CD4-positive, alpha-beta memory T cell (primary cell): ENCODE results near the gene SSBP2. TPM values are rescaled to one million over a fixed set of nuclear protein-coding genes. Genes with fewer than 3 reads are reported as not detected.

Experiments
- CTCF ChIA-PET: fragments of 350-600 bp; sonication (Branson Sonifier 250); formaldehyde crosslinking; loops from one replicate; lab custom pipeline; 2021; ENCODE audit warnings: inconsistent platforms; ENCODE audit not compliant: partially characterized antibody; lab: Charles Lee
- POLR2A ChIA-PET: fragments of 350-600 bp; sonication (Branson Sonifier 250); formaldehyde crosslinking; loops from one replicate; lab custom pipeline; 2021; ENCODE audit not compliant: partially characterized antibody; lab: Charles Lee
- DNase-seq, 5 donors: peaks; one replicate each; pipeline versions ENCODE4 v3.0.0 to v3.0.0-alpha.2; 2020 to 2022; ENCODE audit warnings: mixed read lengths in 1 of 5
- H3K27ac ChIP-seq: one replicate; pipeline ENCODE4 v1.7.0; 2013; ENCODE audit warnings: low read depth, low read length
- H3K27me3 ChIP-seq: 2 replicates; pipeline ENCODE4 v1.7.0; 2013; ENCODE audit warnings: mild to moderate bottlenecking, low read length, moderate library complexity; ENCODE audit not compliant: insufficient read depth
- H3K36me3 ChIP-seq: 2 replicates; pipeline ENCODE4 v1.7.0; 2013; ENCODE audit warnings: mild to moderate bottlenecking, low read length, moderate library complexity; ENCODE audit not compliant: insufficient read depth
- H3K4me1 ChIP-seq: 2 replicates; pipeline ENCODE4 v1.7.0; 2013; ENCODE audit warnings: mild to moderate bottlenecking, low read length, moderate library complexity; ENCODE audit not compliant: insufficient read depth
- H3K4me3 ChIP-seq, 2 donors: one replicate each; pipeline ENCODE4 v1.7.0; 2013; ENCODE audit warnings: low read length in 2 of 2, mild to moderate bottlenecking in 1 of 2
- H3K9me3 ChIP-seq, 2 donors: one replicate each; pipeline ENCODE4 v1.7.0; 2013; ENCODE audit warnings: low read length in 2 of 2, control low read depth in 1 of 2; ENCODE audit not compliant: control insufficient read depth in 1 of 2
- H3K27ac Mint-ChIP-seq, 7 donors: one replicate each; pipeline ENCODE4 v1.8.0; 2020 to 2021; ENCODE audit warnings: mixed read lengths in 7 of 7, mild to moderate bottlenecking in 6 of 7, inconsistent platforms in 3 of 7, moderate library complexity in 3 of 7
- H3K27me3 Mint-ChIP-seq, 2 donors: one replicate each; pipeline ENCODE4 v1.8.0; 2020 to 2021; ENCODE audit warnings: mixed read lengths in 2 of 2
- H3K36me3 Mint-ChIP-seq, 2 donors: one replicate each; pipeline ENCODE4 v1.8.0; 2020 to 2021; ENCODE audit warnings: mixed read lengths in 2 of 2, inconsistent platforms in 1 of 2, mild to moderate bottlenecking in 1 of 2
- H3K4me1 Mint-ChIP-seq, 4 donors: one replicate each; pipeline ENCODE4 v1.8.0; 2020 to 2021; ENCODE audit warnings: mixed read lengths in 4 of 4, mild to moderate bottlenecking in 1 of 4
- H3K4me3 Mint-ChIP-seq, 8 donors: one replicate each; pipeline ENCODE4 v1.8.0; 2020 to 2021; ENCODE audit warnings: mixed read lengths in 8 of 8, mild to moderate bottlenecking in 7 of 8, moderate library complexity in 6 of 8, inconsistent platforms in 3 of 8
- H3K9me3 Mint-ChIP-seq, 8 donors: one replicate each; pipeline ENCODE4 v1.8.0; 2020 to 2021; ENCODE audit warnings: mixed read lengths in 8 of 8, mild to moderate bottlenecking in 5 of 8, inconsistent platforms in 3 of 8, moderate library complexity in 1 of 8
- intact Hi-C: fragments of 100-400 bp; cut with micrococcal nuclease; formaldehyde crosslinking; loops from one replicate; pipeline ENCODE4 v1.15.1; 2023
- polyA plus RNA-seq, 2 donors: library from polyadenylated mRNA; unstranded; fragments of 300-500 nt; fragmentation: Illumina TruSeq; gene quantifications; one replicate each; pipeline ENCODE4 v1.2.3, GENCODE V29; 2021
- total RNA-seq, 2 experiments: library from RNA; stranded (reverse); gene quantifications; one replicate each; pipeline ENCODE4 v1.2.3, GENCODE V29; 2021

The SSBP2 gene
- total and polyA plus RNA-seq, 4 experiments from 2014 or later = 46.4 to 91.7 (median 58.9) TPM

GRCh38 chr5:81729276-81729675, 21.6 kb downstream of the SSBP2 start:
- no peak overlapping the region for H3K27ac ChIP-seq
- intact Hi-C loops = no loop called here
- ChIA-PET CTCF (no interaction called here), POLR2A (no interaction called here)
- Mint-ChIP-seq H3K4me3 (no peak overlapping the region), H3K9me3 (no peaks in the 10 kb centered on the region), H3K27ac (no peak overlapping the region), H3K27me3 (no peaks in the 10 kb centered on the region), H3K4me1 (peaks cover 26 to 41% (median 38%) of the 10 kb centered on the region in 4 donors), H3K36me3 (peaks cover 0 to 6% of the 10 kb centered on the region in 2 donors)
- no peak overlapping the region for H3K4me3 ChIP-seq
- no peaks in the 10 kb centered on the region for H3K27me3 ChIP-seq
- H3K9me3 ChIP-seq = no peaks in the 10 kb centered on the region
- no peak for DNase-seq
- no peaks in the 10 kb centered on the region for H3K36me3 ChIP-seq
- H3K4me1 ChIP-seq = peaks cover 7% of the 10 kb centered on the region

- CTCF ChIA-PET = no interaction called here
- H3K27ac Mint-ChIP-seq = no peak overlapping the region
- H3K4me3 Mint-ChIP-seq = no peak overlapping the region
- H3K27me3 Mint-ChIP-seq = no peaks in the 10 kb centered on the region
- Histone ChIP-seq H3K9me3 (no peaks in the 10 kb centered on the region), H3K27me3 (no peaks in the 10 kb centered on the region), H3K36me3 (no peaks in the 10 kb centered on the region), H3K4me1 (no peaks in the 10 kb centered on the region), H3K4me3 (no peak overlapping the region), H3K27ac (no peak overlapping the region)
- intact Hi-C loops = no loop called here
- no peak for DNase-seq
- H3K36me3 Mint-ChIP-seq = peaks cover 0 to 6% of the 10 kb centered on the region in 2 donors
- no peaks in the 10 kb centered on the region for H3K9me3 Mint-ChIP-seq
- POLR2A ChIA-PET = no interaction called here
- peaks cover 27 to 44% (median 38%) of the 10 kb centered on the region in 4 donors for H3K4me1 Mint-ChIP-seq
Measured at GRCh38 chr5:81728301-81728700, 22.6 kb downstream of the SSBP2 start.

GRCh38 chr5:81726297-81726696, 24.6 kb downstream of the SSBP2 start:
- CTCF ChIA-PET = no interaction called here
- Histone ChIP-seq H3K27ac (no peak overlapping the region), H3K36me3 (no peaks in the 10 kb centered on the region), H3K4me3 (no peak overlapping the region), H3K27me3 (no peaks in the 10 kb centered on the region), H3K9me3 (no peaks in the 10 kb centered on the region), H3K4me1 (peaks cover 14% of the 10 kb centered on the region)
- intact Hi-C loops = no loop called here
- Mint-ChIP-seq H3K36me3 (peaks cover 0 to 6% of the 10 kb centered on the region in 2 donors), H3K27ac (peak overlapping the region in 1 of 7 donors; percentile 63), H3K4me3 (peak overlapping the region in 1 of 8 donors; percentile 43), H3K4me1 (peaks cover 39 to 53% (median 52%) of the 10 kb centered on the region in 4 donors), H3K9me3 (no peaks in the 10 kb centered on the region), H3K27me3 (no peaks in the 10 kb centered on the region)
- POLR2A ChIA-PET = no interaction called here
- DNase-seq = no peak

- DNase-seq = no peak
- Histone ChIP-seq H3K36me3 (no peaks in the 10 kb centered on the region), H3K27me3 (no peaks in the 10 kb centered on the region), H3K27ac (no peak overlapping the region), H3K9me3 (no peaks in the 10 kb centered on the region), H3K4me3 (no peak overlapping the region), H3K4me1 (peaks cover 30% of the 10 kb centered on the region)
- Mint-ChIP-seq H3K27ac (no peak overlapping the region), H3K27me3 (no peaks in the 10 kb centered on the region), H3K4me3 (peak overlapping the region in 1 of 8 donors; percentile 4), H3K9me3 (no peaks in the 10 kb centered on the region), H3K36me3 (peaks cover 0 to 6% of the 10 kb centered on the region in 2 donors), H3K4me1 (peaks cover 50 to 69% (median 66%) of the 10 kb centered on the region in 4 donors)
- intact Hi-C loops = no loop called here
- ChIA-PET POLR2A (interaction anchor here (0.6 kb wide), 1 partner anchor 127 kb away, joined by 3 read pairs; no protein-coding TSS in a partner anchor), CTCF (no interaction called here)
Measured at GRCh38 chr5:81724571-81724970, 26.3 kb downstream of the SSBP2 start.

- POLR2A ChIA-PET = no interaction called here
- CTCF ChIA-PET = no interaction called here
Measured at GRCh38 chr5:81724108-81724507, 26.8 kb downstream of the SSBP2 start.

GRCh38 chr5:81721049-81721448, 29.8 kb downstream of the SSBP2 start:
- no peak for DNase-seq
- Mint-ChIP-seq H3K9me3 (no peaks in the 10 kb centered on the region), H3K36me3 (no peaks in the 10 kb centered on the region), H3K4me1 (peaks cover 44 to 79% (median 67%) of the 10 kb centered on the region in 4 donors), H3K27me3 (no peaks in the 10 kb centered on the region), H3K4me3 (peak overlapping the region in 6 of 8 donors; percentile 5 to 79 (median 26)), H3K27ac (peak overlapping the region in 3 of 7 donors; percentile 5 to 45 (median 30))
- intact Hi-C loops = no loop called here
- H3K36me3 ChIP-seq = no peaks in the 10 kb centered on the region
- ChIA-PET CTCF (no interaction called here), POLR2A (interaction anchor here (3.7 kb wide), 1 partner anchor 30 kb away, joined by 17 read pairs; the partner anchor contains the start of gene SSBP2)
- H3K27ac ChIP-seq = no peak overlapping the region
- peaks cover 43% of the 10 kb centered on the region for H3K4me1 ChIP-seq
- H3K4me3 ChIP-seq = no peak overlapping the region
- H3K27me3 ChIP-seq = no peaks in the 10 kb centered on the region
- no peaks in the 10 kb centered on the region for H3K9me3 ChIP-seq

More at GRCh38 chr5:81724108-81724507, 26.8 kb downstream of the SSBP2 start:
- DNase-seq = no peak
- intact Hi-C loops = no loop called here
- H3K36me3 Mint-ChIP-seq = peaks cover 0 to 6% of the 10 kb centered on the region in 2 donors
- peak overlapping the region in 1 of 8 donors; percentile 42 for H3K4me3 Mint-ChIP-seq
- H3K36me3 ChIP-seq = no peaks in the 10 kb centered on the region
- peaks cover 51 to 73% (median 68%) of the 10 kb centered on the region in 4 donors for H3K4me1 Mint-ChIP-seq
- H3K27me3 Mint-ChIP-seq = no peaks in the 10 kb centered on the region
- H3K27ac ChIP-seq = no peak overlapping the region
- H3K9me3 ChIP-seq = no peaks in the 10 kb centered on the region
- H3K27me3 ChIP-seq = no peaks in the 10 kb centered on the region
- peaks cover 35% of the 10 kb centered on the region for H3K4me1 ChIP-seq
- peak overlapping the region in 1 of 7 donors; percentile 81 for H3K27ac Mint-ChIP-seq
- no peak overlapping the region for H3K4me3 ChIP-seq
- no peaks in the 10 kb centered on the region for H3K9me3 Mint-ChIP-seq

- peak overlapping the region in 3 of 8 donors; percentile 10 to 42 (median 40) for H3K4me3 Mint-ChIP-seq
- Histone ChIP-seq H3K27ac (no peak overlapping the region), H3K9me3 (no peaks in the 10 kb centered on the region), H3K4me1 (peaks cover 43% of the 10 kb centered on the region), H3K27me3 (no peaks in the 10 kb centered on the region), H3K36me3 (no peaks in the 10 kb centered on the region), H3K4me3 (no peak overlapping the region)
- ChIA-PET POLR2A (interaction anchor here (3.7 kb wide), 1 partner anchor 31 kb away, joined by 17 read pairs; the partner anchor contains the start of gene SSBP2), CTCF (no interaction called here)
- peaks cover 44 to 82% (median 68%) of the 10 kb centered on the region in 4 donors for H3K4me1 Mint-ChIP-seq
- H3K27ac Mint-ChIP-seq = peak overlapping the region in 1 of 7 donors; percentile 39
- intact Hi-C loops = no loop called here
- DNase-seq = no peak
- peaks cover 0 to 10% of the 10 kb centered on the region in 2 donors for H3K36me3 Mint-ChIP-seq
- H3K27me3 Mint-ChIP-seq = no peaks in the 10 kb centered on the region
- no peaks in the 10 kb centered on the region for H3K9me3 Mint-ChIP-seq
Measured at GRCh38 chr5:81719743-81720345, 31.1 kb downstream of the SSBP2 start.
